ENCODE data around the gene TMEM201. TPM values are rescaled to one million over a fixed set of nuclear protein-coding genes. Genes with fewer than 3 reads are reported as not detected.

Gene TMEM201
- total and polyA plus RNA-seq, 2 of the 13 experiments (the other 11 are each of a cell fraction or from before 2014, with no cell fraction given): 1.5 to 8.2 TPM

GRCh38 chr1:9553736-9554144 lies 35.0 kb upstream of the TMEM201 start (continued):
- TF ChIP-seq NFE2L1 (CRISPR knock-in tag; IDR thresholded peaks at IDR 0.05; ENCODE audit: borderline replicate concordance) (no peak), ZNF501 (CRISPR knock-in tag; IDR thresholded peaks at IDR 0.05) (peak; percentile 74; the same call in 1 of the 2 replicates), PAF1 (CRISPR knock-in tag; IDR thresholded peaks at IDR 0.05) (0 out of 2 replicates have a peak, but pooled peaks have one; percentile 54), TRIM24 (CRISPR knock-in tag; IDR thresholded peaks at IDR 0.05) (peak; percentile 70; the same call in 1 of the 2 replicates), BRF2 (CRISPR knock-in tag; IDR thresholded peaks at IDR 0.05) (peak; percentile 75; the same call in 1 of the 2 replicates), ZNF615 (CRISPR knock-in tag; IDR thresholded peaks at IDR 0.05; ENCODE audit: borderline replicate concordance) (no peak), ZNF816 (CRISPR knock-in tag; IDR thresholded peaks at IDR 0.05; ENCODE audit: borderline replicate concordance) (peak; percentile 71; the same call in 1 of the 2 replicates), ZNF629 (CRISPR knock-in tag; conservative IDR thresholded peaks at IDR 0.05) (0 out of 2 replicates have a peak, but pooled peaks have one; percentile 12), ZNF138 (CRISPR knock-in tag; IDR thresholded peaks at IDR 0.05; ENCODE audit: low read depth) (no peak), IKZF1 (IDR thresholded peaks at IDR 0.05) (no peak), ZNF788 (CRISPR knock-in tag; IDR thresholded peaks at IDR 0.05; ENCODE audit: borderline replicate concordance) (peak; percentile 79; the same call in 1 of the 2 replicates), ZFP1 (CRISPR knock-in tag; IDR thresholded peaks at IDR 0.05) (peak; percentile 82; the same call in 1 of the 2 replicates), MBNL3 (CRISPR knock-in tag; conservative IDR thresholded peaks at IDR 0.05) (no peak), PTBP1 (IDR thresholded peaks at IDR 0.05; ENCODE audit: low read depth, low read length, poor library complexity, severe bottlenecking) (no peak), REST (IDR thresholded peaks at IDR 0.05; ENCODE audit: borderline replicate concordance in 1 of 2, low read depth in 1 of 2, low read length in 2 of 2) (0 out of 4 replicates have a peak, but pooled peaks of 1 of the 2 experiments have one; percentile 14), POGK (CRISPR knock-in tag; conservative IDR thresholded peaks at IDR 0.05) (0 out of 2 replicates have a peak, but pooled peaks have one; percentile 24), THAP11 (CRISPR knock-in tag; IDR thresholded peaks at IDR 0.05) (peak; percentile 78), ZBED4 (CRISPR knock-in tag; IDR thresholded peaks at IDR 0.05; ENCODE audit: borderline replicate concordance) (peak; percentile 62; the same call in 1 of the 2 replicates), ZNF343 (CRISPR knock-in tag; IDR thresholded peaks at IDR 0.05) (0 out of 2 replicates have a peak, but pooled peaks have one; percentile 44)
